ENCODE measurements around the gene ARFGEF3.

DNA sequence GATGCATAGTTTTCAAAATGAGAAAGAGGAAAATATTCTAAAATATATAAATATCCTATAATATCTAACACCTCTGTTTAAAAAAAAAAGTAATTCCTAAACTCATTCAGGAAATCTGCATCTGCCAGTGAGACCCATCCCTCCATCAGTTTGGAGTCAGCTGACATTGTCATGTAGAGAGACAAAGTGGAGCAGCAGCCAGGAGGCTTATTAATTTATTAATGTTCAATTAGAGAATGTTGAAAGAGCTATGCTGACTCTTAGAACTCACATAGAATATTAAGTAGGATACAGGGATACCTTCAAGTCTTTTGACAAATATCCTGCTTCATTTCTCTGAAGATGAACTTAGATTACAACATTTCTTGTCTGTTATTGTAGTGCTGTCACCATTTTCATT lies 41.8 kb upstream of the ARFGEF3 start:
- TF ChIP-seq, protein P1, sequence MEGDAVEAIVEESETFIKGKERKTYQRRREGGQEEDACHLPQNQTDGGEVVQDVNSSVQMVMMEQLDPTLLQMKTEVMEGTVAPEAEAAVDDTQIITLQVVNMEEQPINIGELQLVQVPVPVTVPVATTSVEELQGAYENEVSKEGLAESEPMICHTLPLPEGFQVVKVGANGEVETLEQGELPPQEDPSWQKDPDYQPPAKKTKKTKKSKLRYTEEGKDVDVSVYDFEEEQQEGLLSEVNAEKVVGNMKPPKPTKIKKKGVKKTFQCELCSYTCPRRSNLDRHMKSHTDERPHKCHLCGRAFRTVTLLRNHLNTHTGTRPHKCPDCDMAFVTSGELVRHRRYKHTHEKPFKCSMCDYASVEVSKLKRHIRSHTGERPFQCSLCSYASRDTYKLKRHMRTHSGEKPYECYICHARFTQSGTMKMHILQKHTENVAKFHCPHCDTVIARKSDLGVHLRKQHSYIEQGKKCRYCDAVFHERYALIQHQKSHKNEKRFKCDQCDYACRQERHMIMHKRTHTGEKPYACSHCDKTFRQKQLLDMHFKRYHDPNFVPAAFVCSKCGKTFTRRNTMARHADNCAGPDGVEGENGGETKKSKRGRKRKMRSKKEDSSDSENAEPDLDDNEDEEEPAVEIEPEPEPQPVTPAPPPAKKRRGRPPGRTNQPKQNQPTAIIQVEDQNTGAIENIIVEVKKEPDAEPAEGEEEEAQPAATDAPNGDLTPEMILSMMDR (IDR thresholded peaks at IDR 0.05), result no peak
- no peak for TF ChIP-seq ZFX (IDR thresholded peaks at IDR 0.05; ENCODE audit: borderline replicate concordance)

Data from 22Rv1 (cell line).